ENCODE data around the gene ELL2.

ELL2 gene

GRCh38 chr5:95879661-95880060 is 82.0 kb downstream of the ELL2 start:
- no peak overlapping the region for H3K4me3 ChIP-seq (ENCODE audit: low read depth in 1 of 2, low read length in 1 of 2)
- H3K9me3 ChIP-seq, result no peaks in the 10 kb centered on the region
- H3K36me3 ChIP-seq, result no peaks in the 10 kb centered on the region
- TF ChIP-seq CTCF (IDR thresholded peaks at IDR 0.05), result no peak
- no peak overlapping the region for H3K27ac ChIP-seq
- H3K4me1 ChIP-seq (ENCODE audit: control insufficient read depth in 1 of 2, insufficient read depth in 1 of 2, low read depth in 1 of 2, low read length in 1 of 2), result peaks cover 0 to under 1% of the 10 kb centered on the region in 2 experiments
- H3K27me3 ChIP-seq, result no peaks in the 10 kb centered on the region

GRCh38 chr5:95878417-95879323 is 83.0 kb downstream of the ELL2 start:
- Histone ChIP-seq H3K4me3 (ENCODE audit: low read depth in 1 of 2, low read length in 1 of 2) (no peak overlapping the region), H3K27me3 (no peaks in the 10 kb centered on the region), H3K27ac (no peak overlapping the region), H3K36me3 (no peaks in the 10 kb centered on the region), H3K4me1 (ENCODE audit: control insufficient read depth in 1 of 2, insufficient read depth in 1 of 2, low read depth in 1 of 2, low read length in 1 of 2) (peaks cover 9 to 10% of the 10 kb centered on the region in 2 experiments), H3K9me3 (no peaks in the 10 kb centered on the region)
- no peak for TF ChIP-seq CTCF (IDR thresholded peaks at IDR 0.05)

GRCh38 chr5:95876782-95877181 is 84.9 kb downstream of the ELL2 start:
- Histone ChIP-seq H3K4me1 (ENCODE audit: control insufficient read depth in 1 of 2, insufficient read depth in 1 of 2, low read depth in 1 of 2, low read length in 1 of 2) (peaks cover 10 to 15% of the 10 kb centered on the region in 2 experiments), H3K27ac (no peak overlapping the region), H3K27me3 (no peaks in the 10 kb centered on the region), H3K9me3 (no peaks in the 10 kb centered on the region), H3K36me3 (no peaks in the 10 kb centered on the region), H3K4me3 (ENCODE audit: low read depth in 1 of 2, low read length in 1 of 2) (no peak overlapping the region)
- TF ChIP-seq CTCF (IDR thresholded peaks at IDR 0.05), result no peak

GRCh38 chr5:95874246-95874645 is 87.4 kb downstream of the ELL2 start:
- Histone ChIP-seq H3K9me3 (no peaks in the 10 kb centered on the region), H3K27me3 (no peaks in the 10 kb centered on the region), H3K36me3 (no peaks in the 10 kb centered on the region), H3K27ac (peak overlapping the region; percentile 9), H3K4me1 (ENCODE audit: control insufficient read depth in 1 of 2, insufficient read depth in 1 of 2, low read depth in 1 of 2, low read length in 1 of 2) (peaks cover 29 to 33% of the 10 kb centered on the region in 2 experiments), H3K4me3 (ENCODE audit: low read depth in 1 of 2, low read length in 1 of 2) (no peak overlapping the region)
- no peak for TF ChIP-seq CTCF (IDR thresholded peaks at IDR 0.05)

GRCh38 chr5:95873351-95873750 is 88.3 kb downstream of the ELL2 start:
- Histone ChIP-seq H3K36me3 (no peaks in the 10 kb centered on the region), H3K4me3 (ENCODE audit: low read depth in 1 of 2, low read length in 1 of 2) (no peak overlapping the region), H3K27ac (no peak overlapping the region), H3K9me3 (no peaks in the 10 kb centered on the region), H3K27me3 (no peaks in the 10 kb centered on the region), H3K4me1 (ENCODE audit: control insufficient read depth in 1 of 2, insufficient read depth in 1 of 2, low read depth in 1 of 2, low read length in 1 of 2) (peaks cover 35 to 38% of the 10 kb centered on the region in 2 experiments)
- no peak for TF ChIP-seq CTCF (IDR thresholded peaks at IDR 0.05)

All from neutrophil (primary cell).